Ascending aorta (tissue), 2 donors: ENCODE results near the gene KLHL9. TPM values are rescaled to one million over a fixed set of nuclear protein-coding genes. Genes with fewer than 3 reads are reported as not detected.

Source experiments
- DNase-seq, 2 donors: peaks; one replicate each; pipeline ENCODE4 v3.0.0-alpha.2; 2019; ENCODE audit warnings: low spot score in 2 of 2
- H3K27ac ChIP-seq, 2 donors: fragments of 200-600 bp; sonication (generic); one replicate each; pipeline ENCODE4 v1.5.1; 2016 to 2017; ENCODE audit warnings: mild to moderate bottlenecking in 1 of 2
- H3K27me3 ChIP-seq: fragments of 200-600 bp; sonication (generic); one replicate; pipeline ENCODE4 v1.5.1; 2017
- H3K36me3 ChIP-seq, 2 donors: fragments of 200-600 bp; sonication (generic); one replicate each; pipeline ENCODE4 v1.5.1; 2016
- H3K4me1 ChIP-seq, 2 donors: fragments of 200-600 bp; sonication (generic); one replicate each; pipeline ENCODE4 v1.5.1; 2016 to 2017; ENCODE audit warnings: mild to moderate bottlenecking in 1 of 2
- H3K4me3 ChIP-seq, 2 donors: fragments of 200-600 bp; sonication (generic); one replicate each; pipeline ENCODE4 v1.5.1; 2016 to 2017; ENCODE audit warnings: mild to moderate bottlenecking in 1 of 2
- H3K9me3 ChIP-seq, 2 donors: fragments of 200-600 bp; sonication (generic); one replicate each; pipeline ENCODE4 v1.5.1; 2016
- intact Hi-C: fragments of 100-400 bp; cut with DNase I; formaldehyde crosslinking; loops from one replicate; pipeline ENCODE4 v1.15.1; 2023
- total RNA-seq: library from RNA; depleted of rRNA; stranded (reverse); fragments of >200 nt; gene quantifications from one replicate; pipeline ENCODE4 v1.1.0, GENCODE V29; 2016
- TF ChIP-seq, protein P1 (sequence below), 3 experiments: fragments of 200-600 bp in 2 of 3; fragments of 450-650 bp in 1 of 3; sonication (generic) in 2 of 3; IDR thresholded peaks; one replicate each; pipeline ENCODE4 v1.5.1; 2016 to 2019; ENCODE audit warnings: antibody characterized with exemption in 3 of 3, mild to moderate bottlenecking in 1 of 3, moderate library complexity in 1 of 3

The KLHL9 gene
- total RNA-seq, 1 donor from 2014 or later = 6.4 TPM

DNA sequence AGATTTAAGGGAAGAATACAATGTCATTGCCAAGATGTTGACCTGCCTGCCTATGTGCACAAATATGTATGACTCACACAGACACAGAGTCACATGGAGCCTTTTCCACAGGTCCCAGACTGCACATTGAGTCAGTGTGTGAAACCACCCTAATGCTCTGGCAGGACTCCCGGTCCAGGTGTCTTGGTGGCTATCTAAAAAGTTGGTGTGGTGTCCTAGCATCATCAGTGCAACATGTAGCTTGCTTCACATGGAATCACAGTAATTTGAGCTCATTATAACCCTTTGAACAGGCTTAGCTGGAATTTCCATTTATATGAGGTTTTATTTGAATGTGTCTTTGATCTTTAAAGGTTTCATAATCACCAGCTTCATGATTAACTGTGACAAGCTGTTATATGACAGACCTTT is 40.8 kb downstream of the KLHL9 start:
- intact Hi-C loops = no loop called here
- H3K4me1 ChIP-seq = no peaks in the 10 kb centered on the region
- no peak overlapping the region for H3K27ac ChIP-seq
- H3K27me3 ChIP-seq = no peaks in the 10 kb centered on the region
- H3K4me3 ChIP-seq = no peak overlapping the region
- no peaks in the 10 kb centered on the region for H3K36me3 ChIP-seq
- no peaks in the 10 kb centered on the region for H3K9me3 ChIP-seq
- no peak for DNase-seq
- TF ChIP-seq, protein P1, sequence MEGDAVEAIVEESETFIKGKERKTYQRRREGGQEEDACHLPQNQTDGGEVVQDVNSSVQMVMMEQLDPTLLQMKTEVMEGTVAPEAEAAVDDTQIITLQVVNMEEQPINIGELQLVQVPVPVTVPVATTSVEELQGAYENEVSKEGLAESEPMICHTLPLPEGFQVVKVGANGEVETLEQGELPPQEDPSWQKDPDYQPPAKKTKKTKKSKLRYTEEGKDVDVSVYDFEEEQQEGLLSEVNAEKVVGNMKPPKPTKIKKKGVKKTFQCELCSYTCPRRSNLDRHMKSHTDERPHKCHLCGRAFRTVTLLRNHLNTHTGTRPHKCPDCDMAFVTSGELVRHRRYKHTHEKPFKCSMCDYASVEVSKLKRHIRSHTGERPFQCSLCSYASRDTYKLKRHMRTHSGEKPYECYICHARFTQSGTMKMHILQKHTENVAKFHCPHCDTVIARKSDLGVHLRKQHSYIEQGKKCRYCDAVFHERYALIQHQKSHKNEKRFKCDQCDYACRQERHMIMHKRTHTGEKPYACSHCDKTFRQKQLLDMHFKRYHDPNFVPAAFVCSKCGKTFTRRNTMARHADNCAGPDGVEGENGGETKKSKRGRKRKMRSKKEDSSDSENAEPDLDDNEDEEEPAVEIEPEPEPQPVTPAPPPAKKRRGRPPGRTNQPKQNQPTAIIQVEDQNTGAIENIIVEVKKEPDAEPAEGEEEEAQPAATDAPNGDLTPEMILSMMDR (IDR thresholded peaks at IDR 0.05) = no peak

DNA sequence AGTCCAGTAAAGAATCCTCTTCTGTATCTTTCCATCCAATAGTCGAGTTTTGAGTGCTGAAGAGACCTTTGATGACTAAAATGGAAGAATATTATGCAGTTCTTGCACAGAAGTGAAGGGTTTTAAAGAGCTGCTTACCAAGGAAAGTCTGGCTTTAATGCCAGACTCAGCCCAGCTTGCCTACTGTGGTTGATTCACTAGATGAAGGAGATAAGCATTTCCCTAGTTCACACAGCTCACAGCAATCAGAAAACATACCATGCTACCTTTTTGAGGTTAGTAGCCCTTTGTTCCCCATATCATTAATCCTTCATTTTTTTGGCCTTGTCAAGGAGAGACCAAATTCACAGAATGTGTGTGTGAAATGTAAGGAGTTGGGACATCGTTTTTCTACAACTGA is 45.4 kb downstream of the KLHL9 start:
- Histone ChIP-seq H3K27me3 (no peaks in the 10 kb centered on the region), H3K36me3 (no peaks in the 10 kb centered on the region), H3K4me1 (no peaks in the 10 kb centered on the region), H3K27ac (no peak overlapping the region), H3K4me3 (no peak overlapping the region), H3K9me3 (no peaks in the 10 kb centered on the region)
- DNase-seq = no peak
- intact Hi-C loops = no loop called here
- TF ChIP-seq, protein P1 (IDR thresholded peaks at IDR 0.05) = no peak

DNA sequence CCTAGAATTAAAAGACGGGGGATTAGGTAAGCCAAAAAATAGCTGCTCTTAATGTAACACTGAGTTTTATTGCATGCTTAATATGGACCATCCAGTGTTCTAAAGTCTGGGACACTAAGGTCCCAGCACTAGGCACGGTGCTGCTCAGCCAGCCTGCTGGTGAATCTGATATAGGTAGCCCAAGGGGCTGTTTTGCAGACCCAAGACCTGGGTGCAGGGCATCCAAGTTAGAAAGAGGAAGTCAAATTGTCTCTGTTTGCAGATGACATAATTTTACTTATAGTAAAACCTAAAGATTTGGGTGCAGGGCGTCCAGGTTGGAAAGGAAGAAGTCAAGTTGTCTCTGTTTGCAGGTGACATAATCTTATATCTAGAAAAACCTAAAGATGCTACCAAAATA is 47.9 kb downstream of the KLHL9 start:
- Histone ChIP-seq H3K4me3 (no peak overlapping the region), H3K27me3 (no peaks in the 10 kb centered on the region)
- TF ChIP-seq, protein P1 (IDR thresholded peaks at IDR 0.05) = no peak

DNA sequence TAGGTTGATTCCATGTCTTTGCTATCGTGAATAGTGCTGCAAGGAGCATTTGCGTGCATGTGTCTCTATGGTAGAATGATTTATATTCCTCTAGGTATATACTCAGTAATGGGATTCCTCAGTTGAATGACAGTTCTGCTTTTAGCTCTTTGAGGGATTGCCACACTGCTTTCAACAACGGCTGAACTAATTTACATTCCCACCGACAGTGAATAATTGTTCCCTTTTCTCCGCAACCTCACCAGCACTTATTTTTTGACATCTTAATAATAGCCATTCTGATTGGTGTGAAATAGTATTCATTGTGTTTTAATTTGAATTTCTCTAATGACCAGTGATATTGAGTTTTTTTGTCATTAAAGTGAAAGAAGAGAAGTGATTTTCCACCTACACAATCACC is 48.5 kb downstream of the KLHL9 start:
- intact Hi-C loops = no loop called here
- TF ChIP-seq, protein P1 (IDR thresholded peaks at IDR 0.05) = no peak
- no peaks in the 10 kb centered on the region for H3K27me3 ChIP-seq

More for the DNA sequence above, 47.9 kb downstream of the KLHL9 start:
- no peak overlapping the region for H3K27ac ChIP-seq
- H3K9me3 ChIP-seq = no peaks in the 10 kb centered on the region
- no peak for DNase-seq
- no peaks in the 10 kb centered on the region for H3K36me3 ChIP-seq
- intact Hi-C loops = no loop called here
- H3K4me1 ChIP-seq = no peaks in the 10 kb centered on the region

DNA sequence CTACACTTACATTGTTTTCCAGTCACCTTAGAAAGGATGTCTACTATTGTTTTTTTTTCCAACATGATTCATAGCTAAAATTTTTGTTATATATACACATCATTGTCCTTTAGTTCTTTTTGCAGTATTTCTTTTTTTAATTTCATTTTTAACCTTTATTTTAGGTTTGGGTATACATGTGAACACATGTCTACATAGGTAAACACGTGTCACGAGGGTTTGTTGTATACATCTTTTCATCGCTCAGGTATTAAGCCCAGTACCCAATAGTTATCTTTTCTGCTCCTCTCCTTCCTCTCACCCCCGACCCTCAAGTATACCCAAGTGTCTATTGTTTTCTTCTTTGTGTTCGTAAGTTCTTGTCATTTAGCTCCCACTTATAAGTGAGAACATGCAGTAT is 49.1 kb downstream of the KLHL9 start:
- Histone ChIP-seq H3K36me3 (no peaks in the 10 kb centered on the region), H3K9me3 (no peaks in the 10 kb centered on the region), H3K27me3 (no peaks in the 10 kb centered on the region), H3K27ac (no peak overlapping the region), H3K4me1 (no peaks in the 10 kb centered on the region), H3K4me3 (no peak overlapping the region)
- intact Hi-C loops = no loop called here
- TF ChIP-seq, protein P1 (IDR thresholded peaks at IDR 0.05) = no peak
- DNase-seq = no peak

More for the DNA sequence above, 48.5 kb downstream of the KLHL9 start:
- H3K4me3 ChIP-seq = no peak overlapping the region
- H3K36me3 ChIP-seq = no peaks in the 10 kb centered on the region
- DNase-seq = no peak
- H3K27ac ChIP-seq = no peak overlapping the region
- H3K4me1 ChIP-seq = no peaks in the 10 kb centered on the region
- no peaks in the 10 kb centered on the region for H3K9me3 ChIP-seq

DNA sequence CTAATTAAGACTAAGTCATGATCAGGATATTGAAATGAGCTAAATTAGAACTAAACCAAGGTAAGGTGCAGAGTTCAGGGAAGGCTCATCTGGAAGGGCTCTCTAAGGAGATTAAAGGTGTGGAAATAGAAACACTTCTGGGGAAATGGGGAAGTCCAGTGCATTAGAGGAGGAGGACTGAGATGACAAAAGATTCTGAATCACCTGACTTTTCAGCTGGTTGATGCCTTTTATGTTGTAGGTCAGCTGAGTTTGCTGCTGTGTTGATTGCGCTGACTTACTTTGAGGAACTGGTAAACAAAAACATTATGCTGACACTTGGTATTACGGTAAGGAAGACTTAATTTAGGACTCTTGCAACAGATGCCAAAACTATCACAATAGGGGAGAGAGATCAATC is 53.9 kb downstream of the KLHL9 start:
- intact Hi-C loops = no loop called here
- H3K27ac ChIP-seq = no peak overlapping the region
- H3K4me3 ChIP-seq = no peak overlapping the region
- TF ChIP-seq, protein P1 (IDR thresholded peaks at IDR 0.05) = no peak
- no peaks in the 10 kb centered on the region for H3K27me3 ChIP-seq
- H3K9me3 ChIP-seq = no peaks in the 10 kb centered on the region
- H3K36me3 ChIP-seq = no peaks in the 10 kb centered on the region
- no peak for DNase-seq
- no peaks in the 10 kb centered on the region for H3K4me1 ChIP-seq
